Measurements from ENCODE around the gene CYP26B1. TPM values are rescaled to one million over a fixed set of nuclear protein-coding genes. Genes with fewer than 3 reads are reported as not detected.
A peak's percentile ranks its signal among the peaks of the same experiment; 100 is the strongest.

The CYP26B1 gene
- total RNA-seq, 8 experiments from 2014 or later = 1.7 to 272 (median 6.0) TPM

GRCh38 chr2:72138011-72138881 is 9.4 kb downstream of the CYP26B1 start:
- Histone ChIP-seq H3K27ac (no peak overlapping the region), H3K4me3 (no peak overlapping the region), H3K4me1 (replicated peaks in 1 of 2) (peaks cover 7 to 23% of the 10 kb centered on the region in 2 donors)
- in situ Hi-C loops (cut with MboI; ENCODE audit: low pct_unique_long_range_greater_than_20kb in 2 of 9, low sequenced_read_pairs in 9 of 9, unreplicated experiment in 9 of 9) = loop anchor here in 4 of 9 experiments (10.0 to 25.0 kb wide), 4 partner anchors 201 to 601 kb away; no protein-coding TSS in a partner anchor
- WGBS, 10 experiments = 73 to 100% (median 77%) methylated on average over 1 to 3 of the region's 24 CpGs; no CpG with 5 or more reads in 6 of the 10 experiments
- peak in 2 of 8 experiments; percentile 0 to 12 for ATAC-seq (replicated peaks in 6 of 8)

- whole genome bisulfite sequencing, 10 experiments = 6% methylated on average over 2 of the region's 10 CpGs; no CpG with 5 or more reads in 9 of the 10 experiments
- peak; percentile 20 to 87 (median 76) for ATAC-seq (replicated peaks in 6 of 8)
- no peak overlapping the region for H3K27ac ChIP-seq
- H3K4me3 ChIP-seq = no peak overlapping the region
- peaks cover 7 to 18% of the 10 kb centered on the region in 2 donors for H3K4me1 ChIP-seq (replicated peaks in 1 of 2)
- in situ Hi-C loops (cut with MboI; ENCODE audit: low pct_unique_long_range_greater_than_20kb in 2 of 9, low sequenced_read_pairs in 9 of 9, unreplicated experiment in 9 of 9) = loop anchor here in 4 of 9 experiments (10.0 to 25.0 kb wide), 4 partner anchors 200 to 600 kb away; no protein-coding TSS in a partner anchor
These were observed 10.1 kb downstream of the CYP26B1 start for GRCh38 chr2:72137498-72138010.

- H3K27ac ChIP-seq = no peak overlapping the region
- WGBS, 10 experiments = 48 to 100% (median 92%) methylated on average over 1 to 3 of the region's 7 CpGs; no CpG with 5 or more reads in 6 of the 10 experiments
- in situ Hi-C loops (cut with MboI; ENCODE audit: low pct_unique_long_range_greater_than_20kb in 2 of 9, low sequenced_read_pairs in 9 of 9, unreplicated experiment in 9 of 9) = loop anchor here in 4 of 9 experiments (10.0 to 25.0 kb wide), 4 partner anchors 200 to 600 kb away; no protein-coding TSS in a partner anchor
- H3K4me1 ChIP-seq (replicated peaks in 1 of 2) = peaks cover 7 to 15% of the 10 kb centered on the region in 2 donors
- no peak for ATAC-seq (replicated peaks in 6 of 8)
- no peak overlapping the region for H3K4me3 ChIP-seq
These were observed 10.6 kb downstream of the CYP26B1 start for GRCh38 chr2:72136933-72137497.

- Histone ChIP-seq H3K4me1 (replicated peaks in 1 of 2) (peaks cover 7 to 15% of the 10 kb centered on the region in 2 donors), H3K27ac (no peak overlapping the region), H3K4me3 (no peak overlapping the region)
- ATAC-seq (replicated peaks in 6 of 8) = peak in 5 of 8 experiments; percentile 36 to 58 (median 43)
- 0 to 100% (median 42%) methylated on average over 1 to 7 of the region's 10 CpGs; no CpG with 5 or more reads in 6 of the 10 experiments for WGBS, 10 experiments
- in situ Hi-C loops (cut with MboI; ENCODE audit: low pct_unique_long_range_greater_than_20kb in 2 of 9, low sequenced_read_pairs in 9 of 9, unreplicated experiment in 9 of 9) = loop anchor here in 4 of 9 experiments (10.0 to 25.0 kb wide), 4 partner anchors 199 to 599 kb away; no protein-coding TSS in a partner anchor
These were observed 11.3 kb downstream of the CYP26B1 start for GRCh38 chr2:72136331-72136730.

GRCh38 chr2:72135921-72136320 is 11.7 kb downstream of the CYP26B1 start:
- no peak overlapping the region for H3K4me3 ChIP-seq
- H3K27ac ChIP-seq = no peak overlapping the region
- in situ Hi-C loops (cut with MboI; ENCODE audit: low pct_unique_long_range_greater_than_20kb in 2 of 9, low sequenced_read_pairs in 9 of 9, unreplicated experiment in 9 of 9) = loop anchor here in 4 of 9 experiments (10.0 to 25.0 kb wide), 4 partner anchors 199 to 599 kb away; no protein-coding TSS in a partner anchor
- ATAC-seq (replicated peaks in 6 of 8) = no peak
- 60 to 100% (median 90%) methylated on average over 2 to 5 of the region's 8 CpGs; no CpG with 5 or more reads in 6 of the 10 experiments for WGBS, 10 experiments
- H3K4me1 ChIP-seq (replicated peaks in 1 of 2) = peaks cover 7 to 18% of the 10 kb centered on the region in 2 donors

GRCh38 chr2:72134997-72135800 is 12.5 kb downstream of the CYP26B1 start:
- H3K4me1 ChIP-seq (replicated peaks in 1 of 2) = peaks cover 14 to 25% of the 10 kb centered on the region in 2 donors
- in situ Hi-C loops (cut with MboI; ENCODE audit: low pct_unique_long_range_greater_than_20kb in 2 of 9, low sequenced_read_pairs in 9 of 9, unreplicated experiment in 9 of 9) = loop anchor here in 4 of 9 experiments (10.0 to 25.0 kb wide), 4 partner anchors 198 to 598 kb away; no protein-coding TSS in a partner anchor
- WGBS, 10 experiments = 63 to 100% (median 98%) methylated on average over 1 to 7 of the region's 19 CpGs; no CpG with 5 or more reads in 3 of the 10 experiments
- H3K4me3 ChIP-seq = no peak overlapping the region
- no peak overlapping the region for H3K27ac ChIP-seq
- ATAC-seq (replicated peaks in 6 of 8) = no peak

GRCh38 chr2:72134408-72134996 is 13.2 kb downstream of the CYP26B1 start:
- ATAC-seq (replicated peaks in 6 of 8) = no peak
- in situ Hi-C loops (cut with MboI; ENCODE audit: low pct_unique_long_range_greater_than_20kb in 2 of 9, low sequenced_read_pairs in 9 of 9, unreplicated experiment in 9 of 9) = loop anchor here in 4 of 9 experiments (10.0 to 25.0 kb wide), 4 partner anchors 197 to 597 kb away; no protein-coding TSS in a partner anchor
- Histone ChIP-seq H3K4me1 (replicated peaks in 1 of 2) (peaks cover 17 to 28% of the 10 kb centered on the region in 2 donors), H3K4me3 (no peak overlapping the region), H3K27ac (no peak overlapping the region)
- WGBS, 10 experiments = 56 to 100% (median 70%) methylated on average over 1 to 5 of the region's 10 CpGs; no CpG with 5 or more reads in 5 of the 10 experiments

- Histone ChIP-seq H3K27ac (no peak overlapping the region), H3K4me1 (replicated peaks in 1 of 2) (peaks cover 19 to 29% of the 10 kb centered on the region in 2 donors), H3K4me3 (no peak overlapping the region)
- ATAC-seq (replicated peaks in 6 of 8) = no peak
- WGBS, 10 experiments = 57 to 80% (median 70%) methylated on average over 1 to 4 of the region's 11 CpGs; no CpG with 5 or more reads in 6 of the 10 experiments
- in situ Hi-C loops (cut with MboI; ENCODE audit: low pct_unique_long_range_greater_than_20kb in 2 of 9, low sequenced_read_pairs in 9 of 9, unreplicated experiment in 9 of 9) = loop anchor here in 4 of 9 experiments (10.0 to 25.0 kb wide), 4 partner anchors 197 to 597 kb away; no protein-coding TSS in a partner anchor
These were observed 13.8 kb downstream of the CYP26B1 start for GRCh38 chr2:72133721-72134407.

GRCh38 chr2:72132981-72133720 is 14.5 kb downstream of the CYP26B1 start:
- 81 to 94% (median 90%) methylated on average over 3 to 13 of the region's 29 CpGs; no CpG with 5 or more reads in 6 of the 10 experiments for WGBS, 10 experiments
- ATAC-seq (replicated peaks in 6 of 8) = no peak
- peaks cover 20 to 30% of the 10 kb centered on the region in 2 donors for H3K4me1 ChIP-seq (replicated peaks in 1 of 2)
- no peak overlapping the region for H3K4me3 ChIP-seq
- in situ Hi-C loops (cut with MboI; ENCODE audit: low pct_unique_long_range_greater_than_20kb in 2 of 9, low sequenced_read_pairs in 9 of 9, unreplicated experiment in 9 of 9) = loop anchor here in 4 of 9 experiments (10.0 to 25.0 kb wide), 4 partner anchors 196 to 596 kb away; no protein-coding TSS in a partner anchor
- no peak overlapping the region for H3K27ac ChIP-seq

GRCh38 chr2:72131916-72132841 is 15.5 kb downstream of the CYP26B1 start:
- no peak for ATAC-seq (replicated peaks in 6 of 8)
- Histone ChIP-seq H3K27ac (no peak overlapping the region), H3K4me3 (no peak overlapping the region), H3K4me1 (replicated peaks in 1 of 2) (peaks cover 20 to 28% of the 10 kb centered on the region in 2 donors)
- WGBS, 10 experiments = 90 to 100% (median 96%) methylated on average over 2 to 4 of the region's 37 CpGs; no CpG with 5 or more reads in 6 of the 10 experiments
- in situ Hi-C loops (cut with MboI; ENCODE audit: low pct_unique_long_range_greater_than_20kb in 2 of 9, low sequenced_read_pairs in 9 of 9, unreplicated experiment in 9 of 9) = loop anchor here in 4 of 9 experiments (10.0 to 25.0 kb wide), 4 partner anchors 195 to 595 kb away; no protein-coding TSS in a partner anchor
